Calu3 (cell line): ENCODE results near the gene GNA15. TPM values are rescaled to one million over a fixed set of nuclear protein-coding genes. Genes with fewer than 3 reads are reported as not detected.

Source experiments
- BruUV-seq: library from RNA; stranded (reverse); fragments of 400-500 nt; replicated peaks from 2 replicates; lab custom pipeline; 2021; lab: Mats Ljungman, UMichigan
- CTCF ChIA-PET: fragments of 300-600 bp; sonication (Branson Sonifier 250); formaldehyde crosslinking; loops from one replicate; lab custom pipeline; 2022; ENCODE audit warnings: antibody characterized with exemption; lab: Charles Lee
- DNase-seq: peaks from one replicate; pipeline ENCODE4 v3.0.0; 2022
- H3K27ac Mint-ChIP-seq: one replicate; pipeline ENCODE4 v1.8.0; 2022; ENCODE audit warnings: mixed read lengths; ENCODE audit not compliant: unreplicated experiment
- H3K27me3 Mint-ChIP-seq: one replicate; pipeline ENCODE4 v1.8.0; 2022; ENCODE audit warnings: mixed read lengths; ENCODE audit not compliant: unreplicated experiment
- H3K36me3 Mint-ChIP-seq: one replicate; pipeline ENCODE4 v1.8.0; 2022; ENCODE audit warnings: mild to moderate bottlenecking, moderate library complexity, mixed read lengths; ENCODE audit not compliant: insufficient read depth, unreplicated experiment
- H3K4me1 Mint-ChIP-seq: one replicate; pipeline ENCODE4 v1.8.0; 2022; ENCODE audit warnings: mild to moderate bottlenecking, low read depth, mixed read lengths; ENCODE audit not compliant: unreplicated experiment
- H3K4me3 Mint-ChIP-seq: one replicate; pipeline ENCODE4 v1.8.0; 2022; ENCODE audit warnings: mild to moderate bottlenecking, low read depth, moderate library complexity, mixed read lengths; ENCODE audit not compliant: unreplicated experiment
- H3K9me3 Mint-ChIP-seq: one replicate; pipeline ENCODE4 v1.8.0; 2022; ENCODE audit warnings: low read depth, mixed read lengths; ENCODE audit not compliant: unreplicated experiment
- intact Hi-C: fragments of 100-400 bp; cut with micrococcal nuclease; formaldehyde crosslinking; loops from one replicate; pipeline ENCODE4 v1.10.0; 2022; ENCODE audit not compliant: unreplicated experiment
- total RNA-seq: library from RNA; stranded (reverse); gene quantifications from 2 replicates; pipeline ENCODE4 v1.2.3, GENCODE V29; 2022
- TF ChIP-seq, protein P1 (sequence below): fragments of 200-600 bp; IDR thresholded peaks from one replicate; pipeline ENCODE4 v1.8.0; 2022; ENCODE audit warnings: antibody characterized with exemption; ENCODE audit not compliant: unreplicated experiment

GNA15 gene
- total RNA-seq, 1 experiment from 2014 or later: 6.5 TPM

DNA sequence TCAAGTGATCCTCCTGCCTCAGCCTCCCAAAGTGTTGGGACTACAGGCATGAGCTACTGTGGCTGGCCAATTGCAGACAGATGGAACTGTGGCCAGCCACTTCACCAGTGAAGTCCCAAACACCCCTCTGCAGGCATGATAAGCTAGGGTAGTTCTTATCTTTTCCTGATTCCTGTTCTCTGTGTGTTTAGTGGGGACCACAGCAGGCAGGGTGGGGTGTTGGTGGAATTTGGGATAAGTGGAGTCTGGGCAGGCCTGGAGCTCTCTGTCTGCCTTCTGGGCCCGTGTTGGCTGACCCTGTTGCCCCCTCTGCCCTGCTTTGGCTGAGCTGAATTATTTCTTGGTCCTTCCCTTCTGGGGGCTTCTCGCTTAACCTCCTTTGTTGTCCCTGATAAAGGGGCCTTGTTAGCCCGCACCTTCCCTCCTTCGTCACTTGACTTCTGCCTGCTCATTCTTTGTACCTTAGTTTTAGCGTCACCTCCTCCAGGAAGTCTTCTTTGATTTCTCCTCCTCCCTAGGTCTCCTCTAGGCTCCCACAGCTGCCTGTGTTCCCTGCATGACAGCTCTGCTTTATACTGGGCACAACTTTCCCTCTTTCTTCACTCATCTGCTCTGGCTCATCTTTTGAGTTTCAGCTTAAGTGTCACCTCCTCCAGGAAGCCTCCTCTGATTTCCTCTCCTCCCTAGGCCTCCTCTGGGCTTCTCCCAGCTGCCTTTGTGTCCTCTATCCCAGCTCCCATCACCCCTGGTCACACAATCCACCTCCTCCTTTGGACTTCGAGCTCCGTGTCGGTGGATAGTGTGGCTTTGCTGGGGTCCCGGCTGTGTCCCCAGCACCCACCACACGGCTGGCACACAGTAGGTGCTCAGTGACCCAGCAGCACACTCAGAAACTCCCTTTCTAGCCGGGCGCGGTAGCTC, 48.1 kb downstream of the GNA15 start:
- peaks cover 17% of the 10 kb centered on the region for H3K4me1 Mint-ChIP-seq
- no peaks in the 10 kb centered on the region for H3K27me3 Mint-ChIP-seq
- CTCF ChIA-PET: interaction anchor here (0.6 kb wide), 1 partner anchor 1182 kb away, joined by 3 read pairs; no protein-coding TSS in a partner anchor
- DNase-seq: no peak
- TF ChIP-seq, protein P1, sequence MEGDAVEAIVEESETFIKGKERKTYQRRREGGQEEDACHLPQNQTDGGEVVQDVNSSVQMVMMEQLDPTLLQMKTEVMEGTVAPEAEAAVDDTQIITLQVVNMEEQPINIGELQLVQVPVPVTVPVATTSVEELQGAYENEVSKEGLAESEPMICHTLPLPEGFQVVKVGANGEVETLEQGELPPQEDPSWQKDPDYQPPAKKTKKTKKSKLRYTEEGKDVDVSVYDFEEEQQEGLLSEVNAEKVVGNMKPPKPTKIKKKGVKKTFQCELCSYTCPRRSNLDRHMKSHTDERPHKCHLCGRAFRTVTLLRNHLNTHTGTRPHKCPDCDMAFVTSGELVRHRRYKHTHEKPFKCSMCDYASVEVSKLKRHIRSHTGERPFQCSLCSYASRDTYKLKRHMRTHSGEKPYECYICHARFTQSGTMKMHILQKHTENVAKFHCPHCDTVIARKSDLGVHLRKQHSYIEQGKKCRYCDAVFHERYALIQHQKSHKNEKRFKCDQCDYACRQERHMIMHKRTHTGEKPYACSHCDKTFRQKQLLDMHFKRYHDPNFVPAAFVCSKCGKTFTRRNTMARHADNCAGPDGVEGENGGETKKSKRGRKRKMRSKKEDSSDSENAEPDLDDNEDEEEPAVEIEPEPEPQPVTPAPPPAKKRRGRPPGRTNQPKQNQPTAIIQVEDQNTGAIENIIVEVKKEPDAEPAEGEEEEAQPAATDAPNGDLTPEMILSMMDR: no peak
- H3K4me3 Mint-ChIP-seq: no peak overlapping the region
- intact Hi-C loops: no loop called here
- H3K36me3 Mint-ChIP-seq: peaks cover 25% of the 10 kb centered on the region
- BruUV-seq: no TSS peak
- H3K27ac Mint-ChIP-seq: peak overlapping the region; percentile 54
- H3K9me3 Mint-ChIP-seq: no peaks in the 10 kb centered on the region

GRCh38 chr19:3184847-3185460, 49.1 kb downstream of the GNA15 start:
- peaks cover 17% of the 10 kb centered on the region for H3K4me1 Mint-ChIP-seq
- peak overlapping the region; percentile 68 for H3K27ac Mint-ChIP-seq
- BruUV-seq: no TSS peak
- DNase-seq: peak; percentile 51
- no peaks in the 10 kb centered on the region for H3K9me3 Mint-ChIP-seq
- peaks cover 21% of the 10 kb centered on the region for H3K36me3 Mint-ChIP-seq
- H3K27me3 Mint-ChIP-seq: no peaks in the 10 kb centered on the region
- TF ChIP-seq, protein P1: no peak
- peak overlapping the region; percentile 93 for H3K4me3 Mint-ChIP-seq
- CTCF ChIA-PET: interaction anchor here (0.5 kb wide), 1 partner anchor 91 kb away, joined by 3 read pairs; no protein-coding TSS in a partner anchor
- intact Hi-C loops: no loop called here

DNA sequence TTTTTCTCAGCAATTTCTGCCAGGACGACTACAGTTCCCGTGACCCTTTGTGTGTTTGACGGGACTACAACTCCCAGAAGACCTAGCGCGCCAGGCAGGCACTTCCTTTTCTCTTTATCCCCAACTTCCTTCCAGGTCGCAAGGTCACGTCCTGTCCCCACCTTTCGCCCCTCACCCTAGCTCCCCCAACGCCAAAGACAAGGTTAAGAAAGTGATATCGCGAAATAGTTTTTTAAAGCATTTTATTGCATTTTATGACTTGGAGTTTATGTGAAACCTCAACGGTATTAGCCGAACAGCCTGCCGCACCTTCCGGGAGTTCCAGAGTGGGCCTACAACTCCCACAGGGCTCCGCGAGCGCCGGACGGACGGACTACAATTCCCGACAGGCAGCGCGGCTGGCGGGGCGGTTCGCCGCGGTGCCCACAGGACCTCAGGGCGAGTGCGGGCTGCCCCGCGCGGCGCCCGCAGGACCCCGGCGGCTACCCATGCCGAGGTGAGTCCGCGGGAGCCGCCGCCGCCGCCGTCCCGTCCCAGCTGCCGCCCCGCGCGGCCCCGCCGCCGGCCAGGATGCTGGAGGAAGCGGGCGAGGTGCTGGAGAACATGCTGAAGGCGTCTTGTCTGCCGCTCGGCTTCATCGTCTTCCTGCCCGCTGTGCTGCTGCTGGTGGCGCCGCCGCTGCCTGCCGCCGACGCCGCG, 49.8 kb downstream of the GNA15 start, which contains the start of gene NCLN:
Gene NCLN (plus strand): TSS at position 470 of the 699 bp plus-strand sequence. CDS start 101 bp downstream, at position 571.
- TF ChIP-seq, protein P1: no peak
- peak; percentile 91 for DNase-seq
- Mint-ChIP-seq H3K4me1 (peaks cover 17% of the 10 kb centered on the region), H3K9me3 (no peaks in the 10 kb centered on the region), H3K4me3 (peak within 1 kb of the TSS; percentile 93), H3K27ac (peak within 1 kb of the TSS; percentile 90), H3K27me3 (no peaks in the 10 kb centered on the region), H3K36me3 (peaks cover 21% of the 10 kb centered on the region)
- no TSS peak for BruUV-seq
- CTCF ChIA-PET: interaction anchor here (0.5 kb wide), 1 partner anchor 90 kb away, joined by 3 read pairs; no protein-coding TSS in a partner anchor
- intact Hi-C loops: no loop called here

- peaks cover 21% of the 10 kb centered on the region for H3K36me3 Mint-ChIP-seq
- TF ChIP-seq, protein P1: no peak
- no TSS peak for BruUV-seq
- peak overlapping the region; percentile 93 for H3K4me3 Mint-ChIP-seq
- H3K27ac Mint-ChIP-seq: peak overlapping the region; percentile 90
- H3K4me1 Mint-ChIP-seq: peaks cover 17% of the 10 kb centered on the region
- CTCF ChIA-PET: interaction anchor here (0.6 kb wide), 1 partner anchor 55 kb away, joined by 3 read pairs; no protein-coding TSS in a partner anchor
- no peaks in the 10 kb centered on the region for H3K27me3 Mint-ChIP-seq
- DNase-seq: no peak
- intact Hi-C loops: no loop called here
- no peaks in the 10 kb centered on the region for H3K9me3 Mint-ChIP-seq
Observed at GRCh38 chr19:3186160-3186688, 50.4 kb downstream of the GNA15 start.
